Measurements from ENCODE around the gene LCNL1. TPM values are rescaled to one million over a fixed set of nuclear protein-coding genes. Genes with fewer than 3 reads are reported as not detected.

LCNL1 gene
- total and polyA plus RNA-seq, 10 of the 15 experiments (the other 5 are each of a cell fraction or from before 2014, with no cell fraction given), result not detected

DNA sequence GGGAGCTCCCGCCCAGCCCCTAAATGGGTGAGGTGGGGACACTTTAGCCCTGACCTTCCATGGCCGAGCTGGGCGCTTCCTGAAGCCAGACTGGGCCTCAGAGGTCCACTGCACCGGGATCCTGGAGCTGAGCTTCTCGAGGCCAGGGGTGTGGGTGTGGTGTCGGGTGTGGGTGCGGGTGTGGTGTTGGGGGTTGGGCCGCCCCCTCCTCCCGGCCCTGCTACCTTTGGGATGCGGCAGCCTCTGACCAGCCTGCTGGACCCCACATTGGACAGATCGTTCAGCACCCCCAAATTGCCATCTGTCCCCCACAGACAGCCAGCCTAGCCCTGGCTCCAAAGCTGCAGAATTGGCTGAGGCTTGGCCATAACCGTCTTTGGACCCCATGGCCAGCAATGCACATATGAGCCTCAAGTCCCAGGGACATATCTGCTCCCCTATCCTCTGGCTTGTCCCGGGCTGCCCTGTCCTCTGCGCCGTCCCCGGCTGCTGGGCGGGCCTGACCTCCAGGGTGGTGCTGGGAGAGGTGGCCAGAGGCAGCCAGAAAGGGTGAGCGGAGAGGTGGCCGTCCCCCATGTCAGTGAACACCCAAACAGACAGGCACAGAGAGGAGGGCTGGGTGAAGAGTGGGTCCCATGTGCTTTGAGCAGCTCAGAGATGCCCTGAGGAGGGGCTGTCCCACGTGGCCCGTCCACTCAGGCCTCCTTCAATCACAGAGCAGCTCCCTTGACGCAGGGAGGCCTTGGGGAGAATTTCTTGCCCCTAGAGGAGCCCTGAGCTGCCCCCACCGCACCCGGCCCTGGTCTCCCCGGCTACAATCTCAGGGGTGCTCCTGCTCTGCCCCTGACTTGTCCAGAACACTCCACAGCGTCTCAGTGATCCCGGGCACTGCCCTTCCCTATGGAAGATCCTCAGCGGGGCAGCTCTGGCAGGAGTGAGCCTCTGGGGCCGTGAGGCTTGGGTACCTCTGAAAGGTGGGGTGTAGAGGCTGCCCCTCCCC lies 8.9 kb upstream of the LCNL1 start:
- H3K4me1 ChIP-seq (ENCODE audit: control insufficient read depth, insufficient read depth, low read length), result no peaks in the 10 kb centered on the region
- intact Hi-C loops (cut with micrococcal nuclease; ENCODE audit: unreplicated experiment), result no loop called here
- in situ Hi-C loops (cut with MboI), result no loop called here
- TF ChIP-seq ZNF592 (IDR thresholded peaks at IDR 0.05), result no peak
- no peak for TF ChIP-seq IRF4 (IDR thresholded peaks at IDR 0.05; ENCODE audit: low read depth, low read length)
- TF ChIP-seq, protein P1, sequence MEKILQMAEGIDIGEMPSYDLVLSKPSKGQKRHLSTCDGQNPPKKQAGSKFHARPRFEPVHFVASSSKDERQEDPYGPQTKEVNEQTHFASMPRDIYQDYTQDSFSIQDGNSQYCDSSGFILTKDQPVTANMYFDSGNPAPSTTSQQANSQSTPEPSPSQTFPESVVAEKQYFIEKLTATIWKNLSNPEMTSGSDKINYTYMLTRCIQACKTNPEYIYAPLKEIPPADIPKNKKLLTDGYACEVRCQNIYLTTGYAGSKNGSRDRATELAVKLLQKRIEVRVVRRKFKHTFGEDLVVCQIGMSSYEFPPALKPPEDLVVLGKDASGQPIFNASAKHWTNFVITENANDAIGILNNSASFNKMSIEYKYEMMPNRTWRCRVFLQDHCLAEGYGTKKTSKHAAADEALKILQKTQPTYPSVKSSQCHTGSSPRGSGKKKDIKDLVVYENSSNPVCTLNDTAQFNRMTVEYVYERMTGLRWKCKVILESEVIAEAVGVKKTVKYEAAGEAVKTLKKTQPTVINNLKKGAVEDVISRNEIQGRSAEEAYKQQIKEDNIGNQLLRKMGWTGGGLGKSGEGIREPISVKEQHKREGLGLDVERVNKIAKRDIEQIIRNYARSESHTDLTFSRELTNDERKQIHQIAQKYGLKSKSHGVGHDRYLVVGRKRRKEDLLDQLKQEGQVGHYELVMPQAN (conservative IDR thresholded peaks at IDR 0.05), result no peak
- TF ChIP-seq CBX5 (IDR thresholded peaks at IDR 0.05; ENCODE audit: low read depth), result no peak
- TF ChIP-seq RELB (IDR thresholded peaks at IDR 0.05; ENCODE audit: low read depth), result no peak
- TF ChIP-seq, protein P2, sequence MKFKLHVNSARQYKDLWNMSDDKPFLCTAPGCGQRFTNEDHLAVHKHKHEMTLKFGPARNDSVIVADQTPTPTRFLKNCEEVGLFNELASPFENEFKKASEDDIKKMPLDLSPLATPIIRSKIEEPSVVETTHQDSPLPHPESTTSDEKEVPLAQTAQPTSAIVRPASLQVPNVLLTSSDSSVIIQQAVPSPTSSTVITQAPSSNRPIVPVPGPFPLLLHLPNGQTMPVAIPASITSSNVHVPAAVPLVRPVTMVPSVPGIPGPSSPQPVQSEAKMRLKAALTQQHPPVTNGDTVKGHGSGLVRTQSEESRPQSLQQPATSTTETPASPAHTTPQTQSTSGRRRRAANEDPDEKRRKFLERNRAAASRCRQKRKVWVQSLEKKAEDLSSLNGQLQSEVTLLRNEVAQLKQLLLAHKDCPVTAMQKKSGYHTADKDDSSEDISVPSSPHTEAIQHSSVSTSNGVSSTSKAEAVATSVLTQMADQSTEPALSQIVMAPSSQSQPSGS (IDR thresholded peaks at IDR 0.05; ENCODE audit: low read length), result no peak
- TF ChIP-seq TCF3 (IDR thresholded peaks at IDR 0.05; ENCODE audit: borderline replicate concordance, insufficient read depth, low read depth, low read length), result no peak
- TF ChIP-seq CEBPB (IDR thresholded peaks at IDR 0.05; ENCODE audit: borderline replicate concordance in 1 of 2, low read depth in 2 of 2, low read length in 2 of 2), result no peak
- no peak for TF ChIP-seq MTA3 (IDR thresholded peaks at IDR 0.05; ENCODE audit: borderline replicate concordance, low read length)
- TF ChIP-seq JUNB (IDR thresholded peaks at IDR 0.05), result no peak
- no peak for TF ChIP-seq SMAD5 (IDR thresholded peaks at IDR 0.05; ENCODE audit: low read depth)
- TF ChIP-seq, protein P3, sequence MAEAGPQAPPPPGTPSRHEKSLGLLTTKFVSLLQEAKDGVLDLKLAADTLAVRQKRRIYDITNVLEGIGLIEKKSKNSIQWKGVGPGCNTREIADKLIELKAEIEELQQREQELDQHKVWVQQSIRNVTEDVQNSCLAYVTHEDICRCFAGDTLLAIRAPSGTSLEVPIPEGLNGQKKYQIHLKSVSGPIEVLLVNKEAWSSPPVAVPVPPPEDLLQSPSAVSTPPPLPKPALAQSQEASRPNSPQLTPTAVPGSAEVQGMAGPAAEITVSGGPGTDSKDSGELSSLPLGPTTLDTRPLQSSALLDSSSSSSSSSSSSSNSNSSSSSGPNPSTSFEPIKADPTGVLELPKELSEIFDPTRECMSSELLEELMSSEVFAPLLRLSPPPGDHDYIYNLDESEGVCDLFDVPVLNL (IDR thresholded peaks at IDR 0.05; ENCODE audit: low read depth, low read length), result no peak

More for the DNA sequence above, 8.9 kb upstream of the LCNL1 start:
- Histone ChIP-seq H3K27ac (ENCODE audit: control insufficient read depth, insufficient read depth) (no peak overlapping the region), H4K20me1 (ENCODE audit: control insufficient read depth, insufficient read depth) (no peaks in the 10 kb centered on the region), H3K4me2 (ENCODE audit: control insufficient read depth, insufficient read depth) (no peak overlapping the region), H3K9ac (ENCODE audit: control insufficient read depth, insufficient read depth, low read length) (no peak overlapping the region), H2AFZ (ENCODE audit: control insufficient read depth, low read depth, low read length) (no peak overlapping the region), H3K27me3 (replicated peaks in 1 of 2; ENCODE audit: control insufficient read depth in 2 of 2, insufficient read depth in 2 of 2, low read length in 1 of 2) (no peaks in the 10 kb centered on the region; a peak in 2 of 4 replicates), H3K4me3 (no peak overlapping the region), H3K79me2 (ENCODE audit: control insufficient read depth, insufficient read depth, low read length) (no peaks in the 10 kb centered on the region), H3K36me3 (ENCODE audit: control insufficient read depth in 2 of 2, insufficient read depth in 2 of 2, low read length in 1 of 2) (no peaks in the 10 kb centered on the region), H3K9me3 (replicated peaks; ENCODE audit: control insufficient read depth, insufficient read depth, low read length) (no peaks in the 10 kb centered on the region)
- ChIA-PET SMC1A (ENCODE audit: uncharacterized antibody, unreplicated experiment) (no interaction called here), RAD21 (ENCODE audit: unreplicated experiment) (interaction anchor here (0.8 kb wide), 1 partner anchor 61 kb away, joined by 3 read pairs; no protein-coding TSS in a partner anchor), POLR2A (no interaction called here), CTCF (interaction anchor here (2.9 kb wide), 1 partner anchor 61 kb away, joined by 11 read pairs; no protein-coding TSS in a partner anchor)
- no peak for ATAC-seq
- no peak for FAIRE-seq
- BruUV-seq (replicated peaks), result no TSS peak
- no peak for DNase-seq (ENCODE audit: low read depth, low spot score)
- WGBS (ENCODE audit: insufficient coverage, insufficient replicate concordance, low lambda C conversion rate, missing lambda C conversion rate), result 27% methylated on average over 28 of the region's 29 CpGs
